Gastroesophageal sphincter (tissue), 3 donors: ENCODE results near the gene ARHGEF2.

Source experiments
- EP300 ChIP-seq: sonication (generic); formaldehyde crosslinking; IDR thresholded peaks from one replicate; pipeline ENCODE4 v1.6.1; 2017; ENCODE audit warnings: antibody characterized with exemption, mild to moderate bottlenecking
- POLR2A ChIP-seq, 2 donors: fragments of 450-650 bp; IDR thresholded peaks; one replicate each; pipeline ENCODE4 v1.6.1; 2017; ENCODE audit warnings: antibody characterized with exemption in 2 of 2, mild to moderate bottlenecking in 2 of 2, moderate library complexity in 1 of 2
- POLR2AphosphoS5 ChIP-seq: sonication (generic); formaldehyde crosslinking; IDR thresholded peaks from one replicate; pipeline ENCODE4 v1.6.1; 2017; ENCODE audit warnings: antibody characterized with exemption
- TF ChIP-seq, protein P1 (sequence below), 4 experiments: fragments of 200-600 bp in 2 of 4; fragments of 450-650 bp in 2 of 4; sonication (generic) in 1 of 4; IDR thresholded peaks; one replicate each; pipeline ENCODE4 v1.5.1; 2017 to 2019; ENCODE audit warnings: antibody characterized with exemption in 4 of 4, mild to moderate bottlenecking in 2 of 4, moderate library complexity in 2 of 4

DNA sequence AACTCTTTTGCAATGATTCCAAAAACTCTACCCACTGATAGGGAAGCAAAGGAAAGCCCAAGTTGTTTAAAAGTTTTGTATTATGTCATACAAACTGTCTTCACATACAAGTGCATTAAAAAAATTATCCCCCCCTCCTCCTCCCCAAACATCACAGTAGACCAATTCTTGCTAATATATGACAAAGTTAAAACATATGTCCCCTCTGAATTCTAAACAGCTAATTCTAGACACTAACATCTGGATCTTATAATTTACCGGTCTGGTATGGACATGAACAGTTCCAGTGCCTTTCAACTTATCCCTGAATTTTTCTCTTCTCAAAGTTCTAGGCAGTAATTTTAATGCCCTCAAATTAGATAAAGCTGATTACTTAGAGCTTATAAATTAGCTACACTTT lies 80.6 kb downstream of the ARHGEF2 start:
- TF ChIP-seq, protein P1, sequence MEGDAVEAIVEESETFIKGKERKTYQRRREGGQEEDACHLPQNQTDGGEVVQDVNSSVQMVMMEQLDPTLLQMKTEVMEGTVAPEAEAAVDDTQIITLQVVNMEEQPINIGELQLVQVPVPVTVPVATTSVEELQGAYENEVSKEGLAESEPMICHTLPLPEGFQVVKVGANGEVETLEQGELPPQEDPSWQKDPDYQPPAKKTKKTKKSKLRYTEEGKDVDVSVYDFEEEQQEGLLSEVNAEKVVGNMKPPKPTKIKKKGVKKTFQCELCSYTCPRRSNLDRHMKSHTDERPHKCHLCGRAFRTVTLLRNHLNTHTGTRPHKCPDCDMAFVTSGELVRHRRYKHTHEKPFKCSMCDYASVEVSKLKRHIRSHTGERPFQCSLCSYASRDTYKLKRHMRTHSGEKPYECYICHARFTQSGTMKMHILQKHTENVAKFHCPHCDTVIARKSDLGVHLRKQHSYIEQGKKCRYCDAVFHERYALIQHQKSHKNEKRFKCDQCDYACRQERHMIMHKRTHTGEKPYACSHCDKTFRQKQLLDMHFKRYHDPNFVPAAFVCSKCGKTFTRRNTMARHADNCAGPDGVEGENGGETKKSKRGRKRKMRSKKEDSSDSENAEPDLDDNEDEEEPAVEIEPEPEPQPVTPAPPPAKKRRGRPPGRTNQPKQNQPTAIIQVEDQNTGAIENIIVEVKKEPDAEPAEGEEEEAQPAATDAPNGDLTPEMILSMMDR (IDR thresholded peaks at IDR 0.05) = no peak
- TF ChIP-seq POLR2A (IDR thresholded peaks at IDR 0.05) = no peak
- TF ChIP-seq POLR2AphosphoS5 = no peak
- TF ChIP-seq EP300 = no peak
